GM12875 (cell line): Measurements from ENCODE around the gene TFAP2B.

ENCODE experiments used
- H3K4me3 ChIP-seq: one replicate; pipeline ENCODE4 v1.5.1; 2011; ENCODE audit warnings: low read depth, low read length, control low read depth
- TF ChIP-seq, protein P1 (sequence below): IDR thresholded peaks from 2 replicates; pipeline ENCODE4 v1.5.1; 2011; ENCODE audit warnings: low read depth, mild to moderate bottlenecking, control low read depth, inconsistent platforms, low read length, moderate library complexity, borderline replicate concordance; ENCODE audit not compliant: insufficient read depth

The TFAP2B gene

GRCh38 chr6:50819466-50819903 is 814 bp downstream of the TFAP2B start:
- no peak overlapping the region for H3K4me3 ChIP-seq
- TF ChIP-seq, protein P1, sequence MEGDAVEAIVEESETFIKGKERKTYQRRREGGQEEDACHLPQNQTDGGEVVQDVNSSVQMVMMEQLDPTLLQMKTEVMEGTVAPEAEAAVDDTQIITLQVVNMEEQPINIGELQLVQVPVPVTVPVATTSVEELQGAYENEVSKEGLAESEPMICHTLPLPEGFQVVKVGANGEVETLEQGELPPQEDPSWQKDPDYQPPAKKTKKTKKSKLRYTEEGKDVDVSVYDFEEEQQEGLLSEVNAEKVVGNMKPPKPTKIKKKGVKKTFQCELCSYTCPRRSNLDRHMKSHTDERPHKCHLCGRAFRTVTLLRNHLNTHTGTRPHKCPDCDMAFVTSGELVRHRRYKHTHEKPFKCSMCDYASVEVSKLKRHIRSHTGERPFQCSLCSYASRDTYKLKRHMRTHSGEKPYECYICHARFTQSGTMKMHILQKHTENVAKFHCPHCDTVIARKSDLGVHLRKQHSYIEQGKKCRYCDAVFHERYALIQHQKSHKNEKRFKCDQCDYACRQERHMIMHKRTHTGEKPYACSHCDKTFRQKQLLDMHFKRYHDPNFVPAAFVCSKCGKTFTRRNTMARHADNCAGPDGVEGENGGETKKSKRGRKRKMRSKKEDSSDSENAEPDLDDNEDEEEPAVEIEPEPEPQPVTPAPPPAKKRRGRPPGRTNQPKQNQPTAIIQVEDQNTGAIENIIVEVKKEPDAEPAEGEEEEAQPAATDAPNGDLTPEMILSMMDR = no peak

GRCh38 chr6:50819904-50820868 is 1.5 kb downstream of the TFAP2B start:
- no peak overlapping the region for H3K4me3 ChIP-seq
- TF ChIP-seq, protein P1 = no peak

DNA sequence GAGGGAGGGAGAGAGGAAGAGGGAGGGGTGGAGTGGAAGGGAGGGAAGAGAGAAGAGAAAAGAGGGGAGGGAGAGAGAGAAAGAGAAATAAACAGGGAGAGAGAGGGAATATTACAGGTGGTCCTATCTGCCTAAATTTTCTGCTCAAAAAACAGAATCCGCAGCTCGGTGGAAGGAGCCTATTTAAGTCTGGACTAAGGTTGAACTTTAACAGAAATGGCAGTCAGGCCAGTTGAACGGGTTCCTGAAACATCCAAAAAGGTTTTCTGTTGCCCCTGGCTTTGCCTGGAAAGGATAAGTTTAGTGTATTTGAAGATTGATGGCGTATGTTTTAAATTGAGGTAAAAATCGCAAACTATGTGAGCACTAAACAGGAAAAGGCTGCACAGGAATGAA is 2.2 kb downstream of the TFAP2B start:
- TF ChIP-seq, protein P1 = no peak
- no peak overlapping the region for H3K4me3 ChIP-seq

- TF ChIP-seq, protein P1 = no peak
- H3K4me3 ChIP-seq = no peak overlapping the region
Measured at GRCh38 chr6:50821441-50822077, 2.9 kb downstream of the TFAP2B start.

- TF ChIP-seq, protein P1 = no peak
- no peak overlapping the region for H3K4me3 ChIP-seq
Measured at GRCh38 chr6:50822078-50822476, 3.4 kb downstream of the TFAP2B start.

- H3K4me3 ChIP-seq = no peak overlapping the region
- TF ChIP-seq, protein P1 = no peak
Measured at GRCh38 chr6:50823094-50823920, 4.6 kb downstream of the TFAP2B start.
